GM12878 (cell line): Measurements from ENCODE around the gene SLC36A3. TPM values are rescaled to one million over a fixed set of nuclear protein-coding genes. Genes with fewer than 3 reads are reported as not detected.
A peak's percentile ranks its signal among the peaks of the same experiment; 100 is the strongest.

ENCODE experiments used
- ATAC-seq: fragments of 200-7000 bp; cut with Tn5 transposase; 3 replicates; pipeline ENCODE4 v1.9.1; 2020; ENCODE audit warnings: mild to moderate bottlenecking, moderate library complexity
- BruUV-seq: library from RNA; stranded (reverse); fragments of 400-500 nt; replicated peaks from 2 replicates; lab custom pipeline; 2021; lab: Mats Ljungman, UMichigan
- CTCF ChIA-PET: fragments of 300-600 bp; sonication (Branson Sonifier 250); formaldehyde crosslinking; extraction: SDS; loops from one replicate; lab custom pipeline; 2021; ENCODE audit warnings: inconsistent platforms; lab: Yijun Ruan, JAX
- POLR2A ChIA-PET: fragments of 350-600 bp; formaldehyde crosslinking; extraction: SDS; loops from one replicate; lab custom pipeline; 2021; ENCODE audit warnings: inconsistent platforms; lab: Charles Lee
- RAD21 ChIA-PET: fragments of 300-600 bp; sonication (Branson Sonifier 250); formaldehyde crosslinking; loops from one replicate; lab custom pipeline; 2023; ENCODE audit warnings: antibody characterized with exemption; ENCODE audit not compliant: unreplicated experiment; lab: Charles Lee
- SMC1A ChIA-PET: fragments of 300-600 bp; sonication (Branson Sonifier 250); formaldehyde crosslinking; loops from one replicate; lab custom pipeline; 2023; ENCODE audit not compliant: unreplicated experiment, uncharacterized antibody; lab: Charles Lee
- DNase-seq: peaks from one replicate; pipeline ENCODE4 v3.0.0-alpha.2; 2011; ENCODE audit warnings: low read depth, low spot score
- FAIRE-seq: peaks from 3 replicates; lab custom pipeline; 2011; peaks lifted over from hg19 to GRCh38; lab: Jason Lieb, UNC
- H2AFZ ChIP-seq: 2 replicates; pipeline ENCODE4 v1.6.0; 2011; ENCODE audit warnings: low read depth, low read length, control low read depth; ENCODE audit not compliant: control insufficient read depth
- H3K27ac ChIP-seq: 2 replicates; pipeline ENCODE4 v1.5.1; 2011; ENCODE audit warnings: control low read depth; ENCODE audit not compliant: control insufficient read depth, insufficient read depth
- H3K27me3 ChIP-seq, 2 experiments: replicated peaks in 1 of 2; 2 replicates each; pipeline versions ENCODE4 v1.6.0 to v1.6.1; 2011; ENCODE audit warnings: low read length in 1 of 2; ENCODE audit not compliant: control insufficient read depth in 2 of 2, insufficient read depth in 2 of 2
- H3K36me3 ChIP-seq, 2 experiments: 2 replicates each; pipeline ENCODE4 v1.5.1; 2011; ENCODE audit warnings: low read length in 1 of 2; ENCODE audit not compliant: control insufficient read depth in 2 of 2, insufficient read depth in 2 of 2
- H3K4me1 ChIP-seq: 2 replicates; pipeline ENCODE4 v1.6.1; 2011; ENCODE audit warnings: mild to moderate bottlenecking, low read length, moderate library complexity, mixed read lengths; ENCODE audit not compliant: control insufficient read depth, insufficient read depth
- H3K4me2 ChIP-seq: 2 replicates; pipeline ENCODE4 v1.6.0; 2011; ENCODE audit warnings: control low read depth; ENCODE audit not compliant: control insufficient read depth, insufficient read depth
- H3K4me3 ChIP-seq: fragments of 200-600 bp; sonication (generic); 2 replicates; pipeline ENCODE4 v1.5.1; 2016
- H3K79me2 ChIP-seq: 2 replicates; pipeline ENCODE4 v1.6.0; 2011; ENCODE audit warnings: low read length; ENCODE audit not compliant: control insufficient read depth, insufficient read depth
- H3K9ac ChIP-seq: 2 replicates; pipeline ENCODE4 v1.8.0; 2011; ENCODE audit warnings: low read length, control low read depth, mixed read lengths; ENCODE audit not compliant: control insufficient read depth, insufficient read depth
- H3K9me3 ChIP-seq: replicated peaks from 3 replicates; pipeline ENCODE4 v1.5.1; 2011; ENCODE audit warnings: mild to moderate bottlenecking, low read length; ENCODE audit not compliant: control insufficient read depth, insufficient read depth
- H4K20me1 ChIP-seq: 2 replicates; pipeline ENCODE4 v1.6.0; 2011; ENCODE audit not compliant: control insufficient read depth, insufficient read depth
- FOXK2 ChIP-seq: fragments of 450-650 bp; IDR thresholded peaks from 2 replicates; pipeline ENCODE4 v1.6.1; 2017; ENCODE audit warnings: mild to moderate bottlenecking, moderate library complexity
- NFYB ChIP-seq: IDR thresholded peaks from 2 replicates; pipeline ENCODE4 v1.6.1; 2011; ENCODE audit warnings: low read depth, mild to moderate bottlenecking, low read length, improper control_type of control experiment, moderate library complexity; ENCODE audit not compliant: insufficient read depth
- TCF12 ChIP-seq: IDR thresholded peaks from 2 replicates; pipeline ENCODE4 v1.6.1; 2011; ENCODE audit warnings: low read depth, mild to moderate bottlenecking, low read length
- TCF3 ChIP-seq: IDR thresholded peaks from 2 replicates; pipeline ENCODE4 v1.6.1; 2012; ENCODE audit warnings: low read depth, mild to moderate bottlenecking, low read length, borderline replicate concordance; ENCODE audit not compliant: insufficient read depth
- ZNF384 ChIP-seq: IDR thresholded peaks from 2 replicates; pipeline ENCODE4 v1.6.1; 2012; ENCODE audit warnings: low read depth, mild to moderate bottlenecking, low read length, improper control_type of control experiment, borderline replicate concordance
- in situ Hi-C: fragments of 300-500 bp; cut with MboI; formaldehyde crosslinking; loops from 9 replicates; pipeline ENCODE4 v1.14.3; 2018; ENCODE audit warnings: mixed read lengths
- intact Hi-C: fragments of 100-400 bp; cut with micrococcal nuclease; formaldehyde crosslinking; loops from one replicate; pipeline ENCODE4 v1.14.2; 2022; ENCODE audit not compliant: unreplicated experiment
- polyA plus RNA-seq, 11 experiments: library from polyadenylated mRNA; depleted of rRNA in 4 of 11; unstranded in 6 of 11; stranded (reverse) in 5 of 11; fragments of >200 nt; fragmentation: Nextera tagmentation in 4 of 11; fragmentation: Illumina TruSeq in 1 of 11; extraction: Ambion mirVana in 4 of 11; extraction: Trizol in 1 of 11; gene quantifications; 1 replicate in 1 of 11; 2 replicates in 10 of 11; pipeline versions ENCODE4 v1.2.1 to v1.2.3, GENCODE V29; 2011 to 2016; ENCODE audit warnings: inconsistent platforms in 2 of 11, missing spikeins in 2 of 11, low read depth in 1 of 11
- total RNA-seq, 4 experiments: library from RNA; depleted of rRNA in 3 of 4; stranded (reverse); fragments of >200 nt in 3 of 4; fragmentation: Illumina TruSeq in 1 of 4; extraction: Trizol in 1 of 4; gene quantifications; 2 replicates each; pipeline versions ENCODE4 v1.2.1 to v1.2.3, GENCODE V29; 2013 to 2021

The SLC36A3 gene
- total and polyA plus RNA-seq, 10 of the 15 experiments (the other 5 are each of a cell fraction or from before 2014, with no cell fraction given), result 0.03 TPM; not detected in 9

DNA sequence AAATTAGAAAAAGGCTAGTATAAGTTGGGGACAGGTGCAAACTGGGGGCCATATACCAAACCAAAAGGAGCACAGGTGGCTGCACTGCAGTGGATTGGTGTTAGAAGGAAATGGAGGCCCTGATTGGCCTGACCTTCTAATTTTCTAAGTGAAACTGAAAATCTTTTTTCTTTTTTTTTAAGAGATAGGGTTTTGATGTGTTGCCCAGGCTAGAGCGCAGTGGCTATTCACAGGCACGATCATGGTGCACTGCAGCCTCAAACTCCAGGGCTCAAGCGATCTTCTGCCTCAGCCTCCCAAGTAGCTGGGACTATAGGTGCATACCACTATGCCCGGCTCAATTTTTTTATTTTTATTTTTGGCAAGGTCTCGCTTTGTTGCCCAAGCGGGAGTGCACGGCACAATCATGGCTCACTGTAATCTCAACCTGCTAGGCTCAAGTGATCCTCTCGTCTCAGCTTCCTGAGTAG lies 69.9 kb downstream of the SLC36A3 start (continued):
- TF ChIP-seq TCF12 (peak; percentile 65; the same call in 1 of the 2 replicates), NFYB (peak; percentile 68; the same call in 1 of the 2 replicates), TCF3 (peak; percentile 88; the same call in 1 of the 2 replicates), ZNF384 (peak; percentile 84)

DNA sequence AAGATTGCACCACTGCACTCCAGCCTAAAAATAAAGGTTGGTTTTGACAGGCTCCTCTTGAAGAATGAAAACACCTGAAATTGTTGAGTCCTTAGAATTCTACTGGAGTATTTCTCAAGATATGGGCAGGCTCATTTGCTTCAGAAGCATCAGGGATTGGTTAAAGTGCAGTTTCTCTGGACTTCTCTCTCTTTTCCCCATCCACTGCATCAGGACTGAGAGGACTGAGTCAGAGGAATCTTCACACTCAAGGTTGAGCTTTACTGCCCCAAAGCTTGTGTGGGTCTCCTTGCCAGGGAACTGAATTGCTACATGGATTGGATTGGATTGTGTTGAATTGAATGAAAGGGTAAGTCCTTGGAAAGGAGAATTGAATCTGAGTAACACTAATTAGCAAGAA lies 72.2 kb downstream of the SLC36A3 start:
- no TSS peak for BruUV-seq
- in situ Hi-C loops, result no loop called here
- H3K9ac ChIP-seq, result no peak overlapping the region

More for the DNA sequence above, 72.2 kb downstream of the SLC36A3 start:
- intact Hi-C loops, result no loop called here
- Histone ChIP-seq H3K4me2 (no peak overlapping the region), H3K4me3 (no peak overlapping the region), H4K20me1 (no peaks in the 10 kb centered on the region), H3K36me3 (no peaks in the 10 kb centered on the region), H3K27me3 (no peaks in the 10 kb centered on the region), H3K27ac (no peak overlapping the region), H3K9me3 (no peaks in the 10 kb centered on the region), H2AFZ (no peak overlapping the region), H3K4me1 (peaks cover 24% of the 10 kb centered on the region), H3K79me2 (no peaks in the 10 kb centered on the region; the same call in none of the 2 replicates)
- ChIA-PET RAD21 (no interaction called here), POLR2A (interaction anchor here (0.9 to 1.2 kb wide), 2 partner anchors 9 to 26 kb away, joined by 3 to 5 read pairs; no protein-coding TSS in a partner anchor), CTCF (interaction anchor here (1.3 kb wide), 1 partner anchor 67 kb away, joined by 3 read pairs; no protein-coding TSS in a partner anchor), SMC1A (interaction anchor here (0.8 to 1.9 kb wide), 5 partner anchors 8 to 17 kb away, joined by 3 to 5 read pairs (median 3); partner anchors contain the start of gene CCDC69)
- TF ChIP-seq NFYB (no peak), FOXK2 (no peak)
- ATAC-seq (no peak), FAIRE-seq (no peak), DNase-seq (no peak)
